GM13977 (cell line): ENCODE measurements around the gene GALNT18.
"Not testable (repeated sequence)": the region's sequence is repeated elsewhere in the genome, so short reads cannot be mapped to it uniquely, and the experiment has no call there.

Source experiments
- DNase-seq: peaks from one replicate; pipeline ENCODE4 v3.0.0; 2012; ENCODE audit warnings: low spot score
- CTCF ChIP-seq: IDR thresholded peaks from 2 replicates; pipeline ENCODE4 v1.5.1; 2012; ENCODE audit warnings: mild to moderate bottlenecking, control low read depth; ENCODE audit not compliant: insufficient read depth; ENCODE audit errors: extremely low read depth, missing control alignments
- in situ Hi-C: fragments of 300-500 bp; cut with MboI; formaldehyde crosslinking; loops from one replicate; pipeline ENCODE4 v1.12.0; 2022; ENCODE audit warnings: low sequenced_read_pairs, low pct_unique_long_range_greater_than_20kb, mixed read lengths, inconsistent platforms; ENCODE audit not compliant: unreplicated experiment

GALNT18 gene

GRCh38 chr11:11456866-11457265 lies 164.9 kb downstream of the GALNT18 start:
- in situ Hi-C loops, result no loop called here
- no peak for TF ChIP-seq CTCF
- no peak for DNase-seq

GRCh38 chr11:11454671-11455223 lies 167.1 kb downstream of the GALNT18 start:
- in situ Hi-C loops, result no loop called here
- TF ChIP-seq CTCF, result no peak
- no peak for DNase-seq

GRCh38 chr11:11451501-11452005 lies 170.3 kb downstream of the GALNT18 start:
- TF ChIP-seq CTCF, result no peak
- DNase-seq, result peak; percentile 56
- in situ Hi-C loops, result no loop called here

- in situ Hi-C loops, result no loop called here
- TF ChIP-seq CTCF, result no peak
- no peak for DNase-seq
Measured at GRCh38 chr11:11450744-11451362, 171.0 kb downstream of the GALNT18 start.

GRCh38 chr11:11449327-11449726 lies 172.5 kb downstream of the GALNT18 start:
- DNase-seq, result no peak
- TF ChIP-seq CTCF, result no peak
- in situ Hi-C loops, result no loop called here

GRCh38 chr11:11448626-11449025 lies 173.2 kb downstream of the GALNT18 start:
- no peak for DNase-seq
- TF ChIP-seq CTCF, result no peak
- in situ Hi-C loops, result no loop called here

- in situ Hi-C loops, DNase-seq: not testable (repeated sequence)
Measured at GRCh38 chr11:11447601-11448000, 174.2 kb downstream of the GALNT18 start.
